ENCODE data around the gene RNF43. TPM values are rescaled to one million over a fixed set of nuclear protein-coding genes. Genes with fewer than 3 reads are reported as not detected.

Gene RNF43
- total and polyA plus RNA-seq, 2 of the 13 experiments (the other 11 are each of a cell fraction or from before 2014, with no cell fraction given): 31.0 to 53.4 TPM

GRCh38 chr17:58369214-58370031, 47.9 kb downstream of the RNF43 start (continued):
- TF ChIP-seq ZNF766 (CRISPR knock-in tag; IDR thresholded peaks at IDR 0.05; ENCODE audit: borderline replicate concordance) (no peak; the same call in 1 of the 2 replicates), JUNB (CRISPR knock-in tag; IDR thresholded peaks at IDR 0.05; ENCODE audit: borderline replicate concordance) (no peak; the same call in 1 of the 2 replicates), ZBTB43 (CRISPR knock-in tag; conservative IDR thresholded peaks at IDR 0.05) (no peak), ZMYM3 (CRISPR knock-in tag; IDR thresholded peaks at IDR 0.05) (peak; percentile 9; the same call in 1 of the 2 replicates), ZNF552 (CRISPR knock-in tag; IDR thresholded peaks at IDR 0.05; ENCODE audit: borderline replicate concordance) (no peak), ZNF577 (CRISPR knock-in tag; IDR thresholded peaks at IDR 0.05; ENCODE audit: borderline replicate concordance, low read depth) (no peak), SIN3A (IDR thresholded peaks at IDR 0.05; ENCODE audit: borderline replicate concordance, low read depth, low read length) (no peak), ZNF460 (CRISPR knock-in tag; IDR thresholded peaks at IDR 0.05; ENCODE audit: borderline replicate concordance) (no peak), ZNF224 (CRISPR knock-in tag; IDR thresholded peaks at IDR 0.05) (no peak; the same call in 1 of the 2 replicates), PTBP1 (IDR thresholded peaks at IDR 0.05; ENCODE audit: low read depth, low read length, poor library complexity, severe bottlenecking) (no peak), ZMYM4 (CRISPR knock-in tag; IDR thresholded peaks at IDR 0.05) (no peak), ZNF10 (CRISPR knock-in tag; IDR thresholded peaks at IDR 0.05; ENCODE audit: borderline replicate concordance, low read depth) (no peak), HNRNPUL1 (IDR thresholded peaks at IDR 0.05; ENCODE audit: low read depth, low read length) (no peak), KDM5A (IDR thresholded peaks at IDR 0.05; ENCODE audit: borderline replicate concordance, low read length) (0 out of 2 replicates have a peak, but pooled peaks have one; percentile 24), HMGA1 (CRISPR knock-in tag; conservative IDR thresholded peaks at IDR 0.05) (no peak), THAP7 (CRISPR knock-in tag; IDR thresholded peaks at IDR 0.05) (no peak), ZNF180 (CRISPR knock-in tag; IDR thresholded peaks at IDR 0.05; ENCODE audit: borderline replicate concordance, low read depth) (no peak), RAD21 (CRISPR knock-in tag; IDR thresholded peaks at IDR 0.05) (peak; percentile 35), SNRNP70 (IDR thresholded peaks at IDR 0.05; ENCODE audit: low read depth, low read length) (no peak), PHF20 (CRISPR knock-in tag; IDR thresholded peaks at IDR 0.05) (no peak), AKAP8 (CRISPR knock-in tag; IDR thresholded peaks at IDR 0.05) (no peak), ARID2 (CRISPR knock-in tag; IDR thresholded peaks at IDR 0.05; ENCODE audit: borderline replicate concordance) (no peak), ZNF549 (CRISPR knock-in tag; IDR thresholded peaks at IDR 0.05) (no peak), CENPX (CRISPR knock-in tag; IDR thresholded peaks at IDR 0.05) (no peak), ZNF746 (CRISPR knock-in tag; IDR thresholded peaks at IDR 0.05) (no peak)
- TF ChIP-seq, protein P1, sequence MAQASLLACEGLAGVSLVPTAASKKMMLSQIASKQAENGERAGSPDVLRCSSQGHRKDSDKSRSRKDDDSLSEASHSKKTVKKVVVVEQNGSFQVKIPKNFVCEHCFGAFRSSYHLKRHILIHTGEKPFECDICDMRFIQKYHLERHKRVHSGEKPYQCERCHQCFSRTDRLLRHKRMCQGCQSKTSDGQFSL (CRISPR knock-in tag; IDR thresholded peaks at IDR 0.05): no peak
